Activated T-cell treated with anti-CD3 and anti-CD28 coated beads, Interleukin-2, amount 50 U/mL, for 4 hours (primary cell): Measurements from ENCODE around the gene SRBD1. TPM values are rescaled to one million over a fixed set of nuclear protein-coding genes. Genes with fewer than 3 reads are reported as not detected.

Experiments
- total RNA-seq, 3 donors: library from RNA; stranded (reverse); gene quantifications; one replicate each; pipeline ENCODE4 v1.2.1, GENCODE V29; 2021

Gene SRBD1
- total RNA-seq, 3 donors from 2014 or later, result 13.8 to 18.4 (median 15.5) TPM

Other genes starting within 250 kb of the SRBD1 start
- gene PRKCE, start 40.4 kb upstream of the SRBD1 start, total RNA-seq, result 1 to 10 TPM; 9.1 to 9.5 (median 9.2) TPM